Anterior cingulate cortex (tissue), 58 donors: ENCODE results near the gene CNTNAP5.

ENCODE experiments used
- DNase-seq, 58 donors: peaks; one replicate each; lab custom pipeline; 2025; lab: John Stamatoyannopoulos, UW

Gene CNTNAP5

GRCh38 chr2:124662946-124663644 lies 638.0 kb downstream of the CNTNAP5 start:
- no peak for DNase-seq

DNA sequence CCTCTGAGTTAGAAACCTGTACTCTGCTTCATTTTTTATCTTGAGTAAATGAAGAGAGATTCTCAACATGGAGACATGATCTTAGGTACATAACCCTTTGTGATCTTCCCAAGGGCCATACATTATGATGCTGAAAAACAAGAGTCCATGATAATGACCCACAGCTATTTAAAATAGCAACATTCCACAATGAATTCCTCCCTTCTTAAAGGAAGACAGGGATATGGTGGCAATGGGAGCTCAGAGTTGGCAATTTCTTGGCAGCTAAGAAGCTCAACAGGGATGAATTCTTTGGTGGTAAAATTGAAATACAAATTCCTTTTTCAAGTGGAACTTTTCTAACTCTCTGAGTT lies 638.5 kb downstream of the CNTNAP5 start:
- DNase-seq: no peak

GRCh38 chr2:124664363-124664762 lies 639.3 kb downstream of the CNTNAP5 start:
- no peak for DNase-seq

GRCh38 chr2:124666976-124667375 lies 641.9 kb downstream of the CNTNAP5 start:
- DNase-seq: no peak

GRCh38 chr2:124668161-124668560 lies 643.1 kb downstream of the CNTNAP5 start:
- no peak for DNase-seq

GRCh38 chr2:124670187-124670586 lies 645.1 kb downstream of the CNTNAP5 start:
- DNase-seq: no peak

- no peak for DNase-seq
These were observed 653.0 kb downstream of the CNTNAP5 start for GRCh38 chr2:124678043-124678442.

- DNase-seq: no peak
These were observed 658.7 kb downstream of the CNTNAP5 start for GRCh38 chr2:124683536-124684428.

GRCh38 chr2:124689348-124689747 lies 664.3 kb downstream of the CNTNAP5 start:
- no peak for DNase-seq

GRCh38 chr2:124692216-124692615 lies 667.1 kb downstream of the CNTNAP5 start:
- no peak for DNase-seq

- no peak for DNase-seq
These were observed 667.6 kb downstream of the CNTNAP5 start for GRCh38 chr2:124692707-124693106.

DNA sequence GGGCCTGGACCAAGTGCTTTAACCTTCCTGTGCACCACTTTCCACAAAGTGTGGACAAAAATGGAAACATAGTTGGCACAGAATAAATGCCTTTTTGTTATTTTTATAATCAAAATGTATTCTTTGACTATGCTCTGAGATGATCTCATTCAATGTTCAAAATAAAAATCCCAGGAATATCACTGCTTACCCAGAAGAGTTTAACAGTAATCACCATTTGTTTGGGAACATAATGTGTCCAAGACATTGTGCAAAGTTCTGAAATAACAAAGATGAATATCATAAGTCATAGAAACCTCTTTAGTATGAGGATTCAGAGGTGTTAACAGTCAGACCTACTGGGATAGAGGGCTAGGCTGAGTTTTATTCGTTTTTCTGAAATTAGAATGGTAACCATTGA lies 668.1 kb downstream of the CNTNAP5 start:
- DNase-seq: no peak

DNA sequence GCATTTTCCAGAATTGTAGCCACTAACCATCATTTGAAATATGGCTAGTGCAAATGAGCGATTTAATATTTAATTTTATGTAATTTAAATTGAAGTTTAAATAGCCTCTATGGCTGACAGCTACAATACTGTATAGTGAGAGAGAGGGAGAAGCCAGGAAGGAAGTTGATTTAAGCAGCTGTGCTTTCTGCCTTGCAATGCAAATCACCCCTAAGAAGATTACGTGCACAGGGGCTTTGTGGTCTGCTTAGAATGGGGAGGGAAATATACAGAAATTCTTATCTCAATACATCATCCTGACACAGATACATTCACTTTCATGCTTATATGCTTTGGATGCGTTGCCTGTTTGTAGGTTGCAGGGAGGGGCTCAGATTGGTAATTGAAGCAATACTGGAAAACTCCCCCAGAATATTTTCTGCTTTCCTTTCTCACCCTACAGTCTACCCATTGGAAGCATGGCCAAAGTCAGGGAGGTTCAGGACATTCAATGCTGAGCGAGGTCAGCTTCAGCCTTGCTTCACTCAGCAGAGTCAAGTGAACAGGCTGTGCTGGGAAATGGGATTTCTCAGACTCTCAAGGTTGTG lies 674.0 kb downstream of the CNTNAP5 start:
- no peak for DNase-seq

DNA sequence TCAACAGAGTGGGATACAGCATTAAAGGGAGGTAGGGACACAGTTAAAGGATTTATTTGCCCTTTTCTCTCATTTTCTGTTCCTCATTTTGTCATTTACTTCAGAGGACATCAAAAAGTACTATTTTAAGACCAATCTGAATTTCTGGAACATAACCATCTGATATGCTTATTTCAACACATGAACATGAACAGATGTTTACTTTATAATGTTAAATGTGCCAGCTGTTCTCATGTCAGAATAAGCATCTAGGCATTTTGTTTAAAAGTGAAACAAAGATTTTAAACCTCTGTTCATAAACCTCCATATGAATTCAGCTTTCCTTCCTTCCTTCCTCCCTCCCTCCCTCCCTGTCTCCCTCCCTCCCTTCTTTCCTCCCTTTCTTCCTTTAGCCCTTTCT lies 677.7 kb downstream of the CNTNAP5 start:
- DNase-seq: no peak

GRCh38 chr2:124704071-124704925 lies 679.2 kb downstream of the CNTNAP5 start:
- no peak for DNase-seq

GRCh38 chr2:124708661-124709060 lies 683.6 kb downstream of the CNTNAP5 start:
- no peak for DNase-seq

DNA sequence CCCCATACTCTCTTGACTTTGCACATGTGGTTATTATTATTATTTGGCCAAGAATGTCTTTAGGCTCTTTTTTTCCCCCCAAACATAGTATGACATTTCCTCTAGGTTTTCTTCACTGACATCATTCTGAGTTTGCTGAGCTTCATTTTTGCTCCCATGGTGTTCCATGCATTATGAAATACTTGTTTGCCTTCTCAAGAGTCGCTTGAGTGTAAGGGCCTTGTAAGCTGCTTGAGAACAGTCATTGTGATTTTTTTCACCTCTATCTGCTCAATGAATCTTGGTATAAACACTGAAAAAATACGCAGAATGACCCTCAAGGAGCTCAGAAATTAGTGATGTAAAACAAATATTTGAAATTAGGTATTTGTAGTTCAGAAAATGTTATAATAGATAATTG lies 688.9 kb downstream of the CNTNAP5 start:
- no peak for DNase-seq

DNA sequence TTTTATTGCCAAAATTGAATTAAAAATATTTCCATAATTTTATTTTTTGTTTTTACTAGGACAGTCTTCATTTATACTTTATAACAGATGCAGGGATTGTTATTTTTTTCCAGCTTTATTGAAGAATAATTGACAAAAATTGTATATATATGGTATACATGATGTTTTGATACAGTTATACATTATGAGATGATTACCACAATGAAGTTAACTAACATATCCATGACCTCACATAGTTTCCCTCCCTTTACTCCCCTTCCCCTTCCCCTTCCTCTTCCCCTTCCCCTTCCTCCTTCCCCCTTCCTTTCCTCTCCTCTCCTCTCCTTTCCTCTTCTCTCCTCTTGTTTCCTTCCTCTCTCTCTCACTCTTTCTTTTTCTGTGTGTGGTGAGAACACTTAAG lies 700.1 kb downstream of the CNTNAP5 start:
- no peak for DNase-seq

DNA sequence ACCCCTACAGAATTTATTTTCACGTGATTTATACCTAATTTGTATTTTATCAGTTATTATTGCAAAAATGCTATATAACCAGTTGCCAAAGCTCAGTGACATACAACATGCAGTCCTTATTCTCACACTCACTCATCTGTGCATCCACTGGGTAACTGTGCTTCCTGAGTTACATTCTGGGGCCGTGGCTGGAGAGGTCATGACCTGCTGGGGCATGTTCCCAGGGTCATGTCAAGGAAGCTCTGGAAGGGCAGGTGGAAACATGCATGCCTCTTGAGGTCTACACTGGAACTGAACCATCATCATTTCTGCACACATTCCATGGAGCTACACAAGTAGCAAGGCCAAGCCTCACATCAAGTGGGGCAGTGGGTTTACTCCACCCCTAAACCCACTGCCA lies 715.5 kb downstream of the CNTNAP5 start:
- no peak for DNase-seq

DNA sequence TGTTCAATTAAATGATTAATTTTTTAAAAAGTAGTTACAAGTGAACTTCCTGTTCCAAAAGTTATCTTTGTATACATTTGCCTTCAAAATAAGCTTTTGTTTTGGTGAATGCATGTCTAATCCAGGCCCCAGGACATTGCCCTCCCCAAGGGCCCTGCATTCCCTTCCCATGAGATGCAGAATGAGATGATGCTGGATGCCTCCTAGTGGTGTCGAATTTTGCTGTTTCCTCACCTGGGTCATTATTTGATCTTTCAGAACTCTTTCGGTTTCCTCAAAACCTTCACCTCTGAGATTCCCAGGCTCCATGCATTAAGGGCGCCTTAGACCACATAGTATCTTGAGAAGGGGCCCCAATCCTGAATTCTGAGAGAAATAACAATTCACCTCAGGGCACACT lies 728.8 kb downstream of the CNTNAP5 start:
- DNase-seq: no peak

DNA sequence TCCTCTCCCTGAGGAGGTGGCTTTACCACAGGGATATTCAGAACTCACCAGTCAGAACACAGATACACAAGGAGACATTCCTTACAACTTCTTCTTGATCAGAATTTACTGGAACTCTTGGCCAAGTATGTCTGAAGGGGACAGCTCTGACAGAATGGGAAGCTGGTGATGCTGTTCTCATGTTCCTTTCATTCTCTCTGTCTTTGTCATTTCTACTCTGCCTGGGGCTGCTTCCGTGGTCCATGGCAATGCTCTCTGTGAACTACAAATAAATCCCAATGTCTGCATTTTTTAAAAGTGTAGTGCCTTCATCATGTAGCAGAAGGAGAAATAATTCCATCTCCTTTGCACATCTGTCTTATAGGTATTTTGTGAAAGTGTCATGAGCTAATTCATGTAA lies 730.3 kb downstream of the CNTNAP5 start:
- DNase-seq: no peak
